GM23338 (cell line): ENCODE results near the gene LGALS9C. TPM values are rescaled to one million over a fixed set of nuclear protein-coding genes. Genes with fewer than 3 reads are reported as not detected.
"Not testable (repeated sequence)": the region's sequence is repeated elsewhere in the genome, so short reads cannot be mapped to it uniquely, and the experiment has no call there.

Experiments
- ATAC-seq: fragments of 200-7000 bp; cut with Tn5 transposase; 3 replicates; pipeline ENCODE4 v1.9.1; 2020
- DNase-seq: peaks from one replicate; pipeline ENCODE4 v3.0.0-alpha.2; 2015; ENCODE audit warnings: low spot score
- H2AFZ ChIP-seq: fragments of 200-600 bp; sonication (generic); 2 replicates; pipeline ENCODE4 v1.8.0; 2016; ENCODE audit warnings: antibody characterized with exemption, mild to moderate bottlenecking, moderate library complexity
- H3F3A ChIP-seq: fragments of 200-600 bp; sonication (generic); replicated peaks from 2 replicates; pipeline ENCODE4 v1.8.0; 2017; ENCODE audit warnings: antibody characterized with exemption, mixed run types, low read depth
- H3K27ac ChIP-seq: fragments of 200-600 bp; sonication (generic); 2 replicates; pipeline ENCODE4 v1.6.1; 2016; ENCODE audit warnings: low read depth
- H3K27me3 ChIP-seq: fragments of 200-600 bp; sonication (generic); 2 replicates; pipeline ENCODE4 v1.8.0; 2016; ENCODE audit warnings: mild to moderate bottlenecking, mixed run types, moderate library complexity; ENCODE audit not compliant: insufficient read depth
- H3K36me3 ChIP-seq: fragments of 200-600 bp; sonication (generic); 2 replicates; pipeline ENCODE4 v1.8.0; 2016; ENCODE audit warnings: mild to moderate bottlenecking; ENCODE audit not compliant: insufficient read depth
- H3K4me1 ChIP-seq: fragments of 200-600 bp; sonication (generic); 2 replicates; pipeline ENCODE4 v1.8.0; 2016; ENCODE audit warnings: mild to moderate bottlenecking, moderate library complexity; ENCODE audit not compliant: insufficient read depth
- H3K4me2 ChIP-seq: fragments of 200-600 bp; sonication (generic); 2 replicates; pipeline ENCODE4 v1.7.1; 2017; ENCODE audit warnings: mixed run types
- H3K4me3 ChIP-seq: fragments of 200-600 bp; sonication (generic); 2 replicates; pipeline ENCODE4 v1.6.1; 2016; ENCODE audit warnings: mixed run types
- H3K79me2 ChIP-seq: fragments of 200-600 bp; sonication (generic); replicated peaks from 2 replicates; pipeline ENCODE4 v1.8.0; 2017; ENCODE audit warnings: mild to moderate bottlenecking; ENCODE audit not compliant: insufficient read depth
- H3K9me2 ChIP-seq: fragments of 200-600 bp; sonication (generic); 2 replicates; pipeline ENCODE4 v1.8.0; 2017; ENCODE audit not compliant: insufficient read depth
- H4K20me1 ChIP-seq: fragments of 200-600 bp; sonication (generic); replicated peaks from 2 replicates; pipeline ENCODE4 v1.8.0; 2017; ENCODE audit warnings: mild to moderate bottlenecking; ENCODE audit not compliant: insufficient read depth
- H3K27ac Mint-ChIP-seq: 2 replicates; pipeline ENCODE4 v1.8.0; 2020; ENCODE audit warnings: inconsistent platforms, mild to moderate bottlenecking, moderate library complexity, mixed read lengths
- H3K27me3 Mint-ChIP-seq: 3 replicates; pipeline ENCODE4 v1.8.0; 2022; ENCODE audit warnings: low read depth, mild to moderate bottlenecking, moderate library complexity, mixed read lengths, inconsistent platforms; ENCODE audit not compliant: insufficient read depth, poor library complexity
- H3K36me3 Mint-ChIP-seq: 3 replicates; pipeline ENCODE4 v1.8.0; 2021; ENCODE audit warnings: low read depth, mild to moderate bottlenecking, inconsistent platforms, moderate library complexity, mixed read lengths
- H3K4me1 Mint-ChIP-seq: 3 replicates; pipeline ENCODE4 v1.8.0; 2020; ENCODE audit warnings: mild to moderate bottlenecking, inconsistent platforms, mixed read lengths
- H3K4me3 Mint-ChIP-seq: 3 replicates; pipeline ENCODE4 v1.8.0; 2021; ENCODE audit warnings: moderate library complexity, mild to moderate bottlenecking, inconsistent platforms, mixed read lengths
- H3K9me3 Mint-ChIP-seq: 3 replicates; pipeline ENCODE4 v1.8.0; 2020; ENCODE audit warnings: moderate library complexity, mild to moderate bottlenecking, inconsistent platforms, mixed read lengths
- polyA plus RNA-seq: library from polyadenylated mRNA; unstranded; fragments of >200 nt; fragmentation: Nextera tagmentation; extraction: Ambion mirVana; gene quantifications from 2 replicates; pipeline ENCODE4 v1.2.1, GENCODE V29; 2016
- total RNA-seq: library from RNA; depleted of rRNA; stranded (reverse); fragments of >200 nt; shearing (Covaris generic); gene quantifications from 2 replicates; pipeline ENCODE4 v1.2.3, GENCODE V29; 2014

The LGALS9C gene
- total and polyA plus RNA-seq, 2 experiments from 2014 or later = not detected

DNA sequence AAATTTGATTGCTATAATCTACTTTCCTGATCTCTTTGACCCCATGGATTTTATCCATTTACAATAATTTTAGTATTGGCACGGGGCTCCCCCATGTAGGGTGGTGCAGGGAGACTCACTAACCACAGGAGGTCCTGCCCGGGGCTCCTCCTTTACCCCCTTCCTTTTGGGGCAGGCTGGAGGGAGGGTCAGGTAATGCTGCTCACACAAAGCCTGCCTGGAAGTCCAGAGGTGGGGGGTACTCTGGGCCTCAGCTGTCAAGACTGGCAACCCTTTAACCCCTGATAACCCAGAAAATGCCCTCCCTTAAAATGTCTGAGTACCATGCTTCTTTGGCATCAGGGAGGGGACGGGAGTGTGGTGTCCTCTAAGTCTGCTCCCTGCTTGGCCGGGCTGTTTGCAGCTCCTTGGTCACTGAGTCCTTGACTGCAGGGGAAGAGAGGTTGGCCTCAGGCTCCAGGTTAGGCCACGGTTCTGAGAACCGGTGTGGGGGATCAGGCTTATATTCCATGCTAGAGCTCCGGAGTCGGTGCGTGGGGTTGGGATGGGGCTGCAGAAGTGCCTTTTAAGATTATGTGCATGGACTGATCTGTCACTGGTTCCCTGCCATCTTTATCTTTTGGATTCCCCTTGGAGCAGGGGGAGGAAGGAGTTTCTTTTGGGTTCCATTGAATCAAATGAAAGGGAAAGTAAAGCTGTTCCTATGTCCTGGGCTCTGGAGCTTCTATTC, 28.9 kb upstream of the LGALS9C start:
- not testable (repeated sequence) for H3K4me2 ChIP-seq, H3K4me3 Mint-ChIP-seq, DNase-seq, H3K27me3 ChIP-seq, H3K4me1 Mint-ChIP-seq, H2AFZ ChIP-seq, H3K4me3 ChIP-seq, H3K36me3 ChIP-seq, H3K36me3 Mint-ChIP-seq, ATAC-seq, H3K4me1 ChIP-seq, H3F3A ChIP-seq, H3K79me2 ChIP-seq, H4K20me1 ChIP-seq, H3K9me2 ChIP-seq, H3K27ac ChIP-seq, H3K9me3 Mint-ChIP-seq, H3K27ac Mint-ChIP-seq, H3K27me3 Mint-ChIP-seq

DNA sequence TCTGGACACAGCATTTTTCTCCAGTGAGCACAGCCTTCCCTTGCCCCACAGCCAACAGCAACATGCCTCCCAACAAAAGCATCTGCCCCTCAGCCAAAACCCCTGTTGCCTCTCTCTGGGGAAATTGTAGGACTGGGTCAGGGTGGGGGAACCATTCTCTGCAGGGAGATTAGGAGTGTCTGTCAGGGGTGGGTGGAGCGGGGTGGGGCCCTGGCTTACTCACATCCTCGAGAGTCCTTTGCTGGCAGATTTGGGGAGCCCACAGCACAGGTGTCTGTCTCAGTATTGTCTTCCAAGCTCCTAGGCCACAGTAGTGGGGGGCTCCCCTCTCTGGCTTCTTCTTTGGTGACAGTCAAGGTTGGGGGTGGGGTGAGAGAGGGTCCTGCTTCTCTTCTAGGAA, 28.3 kb upstream of the LGALS9C start:
- not testable (repeated sequence) for DNase-seq, H4K20me1 ChIP-seq, H3K36me3 ChIP-seq, H3K9me2 ChIP-seq, H3K27me3 Mint-ChIP-seq, H3K4me3 Mint-ChIP-seq, H3K27ac Mint-ChIP-seq, H3K27ac ChIP-seq, H3K79me2 ChIP-seq, H3K4me3 ChIP-seq, H3K4me2 ChIP-seq, H3K9me3 Mint-ChIP-seq, H3K4me1 Mint-ChIP-seq, H3K27me3 ChIP-seq, H3K4me1 ChIP-seq, H3F3A ChIP-seq, ATAC-seq, H2AFZ ChIP-seq, H3K36me3 Mint-ChIP-seq

DNA sequence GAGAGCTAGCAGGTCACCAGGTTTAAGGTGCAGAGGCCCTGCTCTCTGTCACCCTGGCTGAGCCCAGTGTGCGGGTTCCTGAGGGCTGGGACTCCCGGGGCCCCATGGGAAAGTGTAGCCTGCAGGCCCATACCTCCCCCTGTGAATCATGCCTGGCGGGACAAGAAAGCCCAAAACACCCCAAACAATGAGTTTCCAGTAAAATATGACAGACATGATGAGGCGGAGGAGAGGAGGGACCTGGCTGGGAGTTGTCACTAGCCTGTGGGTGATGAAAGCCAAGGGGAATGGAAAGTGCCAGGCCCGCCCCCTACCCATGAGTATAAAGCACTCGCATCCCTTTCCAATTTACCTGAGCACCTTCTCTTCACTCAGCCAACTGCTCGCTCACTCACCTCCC, 26.8 kb upstream of the LGALS9C start:
- not testable (repeated sequence) for ATAC-seq

DNA sequence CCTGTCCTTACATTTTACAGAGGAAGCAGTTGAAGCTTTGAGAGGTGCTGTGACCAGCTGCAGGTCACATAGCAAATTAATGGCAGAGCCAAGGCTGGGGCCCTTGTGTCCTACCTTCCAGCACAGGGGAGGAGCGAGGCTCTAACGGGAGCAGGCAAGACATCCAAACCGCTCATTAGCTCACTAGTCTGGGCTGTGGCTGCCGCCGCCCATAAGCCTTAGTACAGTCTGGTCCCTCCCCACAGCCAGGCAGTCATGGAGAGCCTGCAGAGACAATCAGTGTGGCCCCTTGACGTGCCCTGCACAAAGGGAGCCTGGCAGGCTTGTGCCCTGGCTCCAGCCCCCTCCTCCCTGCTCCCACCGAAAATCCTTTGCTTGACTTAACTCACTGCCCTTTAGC, 25.6 kb upstream of the LGALS9C start:
- not testable (repeated sequence) for H3K4me1 Mint-ChIP-seq, H3K79me2 ChIP-seq, H3K27ac Mint-ChIP-seq, H3K9me2 ChIP-seq, H3K4me2 ChIP-seq, ATAC-seq, H3K36me3 ChIP-seq, H2AFZ ChIP-seq, DNase-seq, H3K4me3 Mint-ChIP-seq, H3K9me3 Mint-ChIP-seq, H3K27me3 Mint-ChIP-seq, H3K4me1 ChIP-seq, H3K4me3 ChIP-seq, H3K36me3 Mint-ChIP-seq, H3K27ac ChIP-seq, H4K20me1 ChIP-seq, H3K27me3 ChIP-seq, H3F3A ChIP-seq

More for the DNA sequence above, 26.8 kb upstream of the LGALS9C start:
- H3K36me3 Mint-ChIP-seq, H2AFZ ChIP-seq, H3K4me3 ChIP-seq, H3K4me2 ChIP-seq, H3K27me3 Mint-ChIP-seq, DNase-seq, H3K4me1 ChIP-seq, H3K4me1 Mint-ChIP-seq, H3K9me3 Mint-ChIP-seq, H3K9me2 ChIP-seq, H3K4me3 Mint-ChIP-seq, H3K27me3 ChIP-seq, H3K36me3 ChIP-seq, H4K20me1 ChIP-seq, H3K27ac Mint-ChIP-seq, H3F3A ChIP-seq, H3K27ac ChIP-seq, H3K79me2 ChIP-seq: not testable (repeated sequence)

DNA sequence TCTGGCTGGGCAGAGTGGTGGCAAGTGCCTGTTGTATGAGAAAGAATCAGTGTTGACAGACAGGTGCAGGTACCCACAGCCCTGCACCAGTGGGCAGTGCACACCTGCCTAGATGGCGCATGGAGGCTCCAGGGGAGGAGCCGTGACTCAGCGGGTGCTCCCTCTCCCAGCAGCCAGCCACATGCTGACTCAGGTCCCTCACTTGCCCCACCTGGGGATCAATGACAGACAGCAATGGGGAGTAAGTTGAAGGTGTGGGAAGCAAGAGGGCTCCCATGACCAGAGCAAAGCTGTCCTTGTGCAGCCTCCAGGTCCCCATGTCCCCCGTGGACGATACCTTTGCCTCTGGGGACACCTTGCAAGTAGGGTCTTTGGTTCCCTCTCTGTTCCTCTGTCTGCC, 24.6 kb upstream of the LGALS9C start:
- not testable (repeated sequence) for H3K4me1 ChIP-seq, H3K9me2 ChIP-seq, H3K4me2 ChIP-seq, H3K4me1 Mint-ChIP-seq, H3F3A ChIP-seq, ATAC-seq, H3K27me3 ChIP-seq, H2AFZ ChIP-seq, H3K27ac ChIP-seq, H3K79me2 ChIP-seq, H3K27ac Mint-ChIP-seq, H3K27me3 Mint-ChIP-seq, H4K20me1 ChIP-seq, H3K9me3 Mint-ChIP-seq, H3K36me3 Mint-ChIP-seq, DNase-seq, H3K4me3 ChIP-seq, H3K36me3 ChIP-seq, H3K4me3 Mint-ChIP-seq

DNA sequence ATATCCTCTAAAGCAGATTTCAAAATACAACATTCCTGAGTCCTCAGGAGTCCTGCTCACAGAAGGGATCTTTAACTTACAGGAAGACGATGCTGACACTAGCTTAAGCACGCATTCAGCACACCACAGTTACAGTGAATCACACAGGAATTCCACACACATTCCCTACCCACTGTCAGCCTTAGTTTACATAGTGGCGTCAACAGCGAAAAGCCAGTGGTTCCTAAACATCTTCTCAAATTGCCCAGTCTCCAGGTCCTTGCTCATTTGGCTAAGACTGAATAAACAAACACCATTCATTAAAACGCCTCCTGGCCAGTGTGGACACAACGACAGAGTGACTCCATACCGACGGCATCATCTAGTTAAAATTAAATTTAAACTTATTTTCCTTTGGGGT, 17.6 kb upstream of the LGALS9C start:
- H3K27ac ChIP-seq, H3K4me2 ChIP-seq, H3K9me2 ChIP-seq, H3K4me3 ChIP-seq, H3K27me3 ChIP-seq, H3K4me1 Mint-ChIP-seq, H3F3A ChIP-seq, H3K4me3 Mint-ChIP-seq, H4K20me1 ChIP-seq, H3K9me3 Mint-ChIP-seq, H3K36me3 ChIP-seq, H2AFZ ChIP-seq, H3K36me3 Mint-ChIP-seq, H3K79me2 ChIP-seq, H3K4me1 ChIP-seq, H3K27me3 Mint-ChIP-seq: not testable (repeated sequence)
- DNase-seq (peak; percentile 40), ATAC-seq (peak; percentile 97)
- H3K27ac Mint-ChIP-seq = peak overlapping the region; percentile 23; the same call in 1 of the 2 replicates
